ENCODE results near the gene SLC10A3.

The SLC10A3 gene

DNA sequence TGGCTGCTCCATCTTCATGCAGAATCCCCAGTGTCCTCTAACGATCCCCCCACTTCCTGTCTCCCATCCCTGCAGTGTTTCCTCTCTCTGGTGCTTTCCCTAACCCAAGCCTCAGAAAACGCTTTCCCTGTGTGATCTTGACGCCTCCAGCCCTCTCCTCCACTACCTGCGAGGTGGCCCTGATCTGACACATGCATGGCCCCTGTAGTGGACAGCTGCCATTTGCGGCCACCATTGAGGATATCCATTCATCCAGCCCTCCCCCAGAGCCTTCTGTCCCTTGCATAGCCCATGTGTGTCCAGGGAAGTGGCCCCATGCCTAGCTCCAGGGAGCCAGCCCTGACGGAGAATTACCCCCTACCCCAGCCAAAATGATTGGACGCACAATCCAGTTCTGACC, 7.1 kb downstream of the SLC10A3 start:
- no peak for DNase-seq

DNA sequence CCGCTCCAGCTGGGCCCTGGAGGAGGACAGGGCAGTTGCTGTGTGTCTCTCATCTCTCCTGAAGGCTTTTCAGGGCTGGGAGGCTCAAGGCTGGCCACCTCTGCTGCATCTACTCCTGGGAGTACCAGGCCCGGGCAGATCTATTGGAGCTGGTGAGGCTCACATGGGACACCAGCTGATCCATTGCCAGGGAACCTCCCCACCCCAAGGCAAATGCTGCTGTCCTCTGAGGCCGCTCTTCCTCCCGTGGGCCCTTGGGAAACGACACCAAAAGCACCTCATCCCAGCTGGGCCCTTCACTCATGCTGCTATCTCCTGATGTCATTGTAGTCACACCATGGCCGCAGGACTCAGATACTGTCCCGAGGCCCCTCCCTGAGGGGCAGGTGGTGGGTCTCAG, 7.6 kb downstream of the SLC10A3 start:
- DNase-seq: no peak

DNA sequence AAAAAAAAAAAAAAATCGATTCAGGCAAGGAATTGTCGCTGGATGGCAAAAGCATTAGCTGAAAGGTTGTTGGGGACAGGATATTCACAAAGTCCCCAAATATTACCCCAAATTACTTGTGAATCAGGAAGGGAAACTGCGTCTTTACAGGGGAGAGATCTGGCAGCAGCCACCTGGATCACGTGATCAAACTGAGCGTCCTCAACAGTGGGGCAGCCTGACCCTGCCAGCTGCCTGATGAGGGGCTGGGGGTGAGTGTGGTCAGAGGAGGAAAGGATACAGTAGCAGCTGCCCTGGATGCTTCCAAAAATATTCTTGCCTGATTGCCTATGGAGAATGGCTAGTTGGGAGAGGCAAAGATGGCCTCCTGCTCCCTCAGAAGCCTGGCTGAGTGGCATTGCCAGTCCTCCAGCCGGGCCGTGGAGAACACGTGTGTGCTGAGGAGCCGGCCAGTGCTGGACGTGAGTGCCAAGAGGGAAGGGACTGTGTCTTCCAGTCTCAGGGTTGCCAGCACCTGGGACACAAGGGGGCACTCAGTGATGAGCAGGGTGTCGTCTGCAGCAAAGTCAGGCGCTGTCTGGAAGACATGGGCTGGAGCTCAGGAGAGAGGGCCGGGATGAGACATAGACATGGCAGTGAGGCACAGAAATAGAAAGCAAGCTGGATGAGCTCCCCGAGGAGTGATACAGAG, 8.4 kb downstream of the SLC10A3 start:
- no peak for DNase-seq

DNA sequence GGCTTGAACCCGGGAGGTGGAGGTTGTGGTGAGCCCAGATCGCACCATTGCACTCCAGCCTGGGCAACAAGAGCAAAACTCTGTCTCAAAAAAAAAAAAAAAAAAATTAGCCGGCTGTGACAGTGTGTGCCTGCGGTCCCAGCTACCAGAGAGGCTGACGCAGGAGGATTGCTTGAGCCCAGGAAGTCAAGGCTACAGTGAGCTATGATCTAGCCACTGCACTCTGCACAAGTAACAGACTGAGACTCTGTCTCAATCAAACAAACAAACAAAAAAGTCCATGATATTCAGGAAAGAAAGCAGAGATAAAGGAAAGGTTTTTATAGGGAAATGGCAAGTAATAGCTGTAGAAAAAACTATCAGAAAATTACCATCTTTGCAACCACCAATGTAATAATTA, 9.2 kb downstream of the SLC10A3 start:
- DNase-seq: no peak

DNA sequence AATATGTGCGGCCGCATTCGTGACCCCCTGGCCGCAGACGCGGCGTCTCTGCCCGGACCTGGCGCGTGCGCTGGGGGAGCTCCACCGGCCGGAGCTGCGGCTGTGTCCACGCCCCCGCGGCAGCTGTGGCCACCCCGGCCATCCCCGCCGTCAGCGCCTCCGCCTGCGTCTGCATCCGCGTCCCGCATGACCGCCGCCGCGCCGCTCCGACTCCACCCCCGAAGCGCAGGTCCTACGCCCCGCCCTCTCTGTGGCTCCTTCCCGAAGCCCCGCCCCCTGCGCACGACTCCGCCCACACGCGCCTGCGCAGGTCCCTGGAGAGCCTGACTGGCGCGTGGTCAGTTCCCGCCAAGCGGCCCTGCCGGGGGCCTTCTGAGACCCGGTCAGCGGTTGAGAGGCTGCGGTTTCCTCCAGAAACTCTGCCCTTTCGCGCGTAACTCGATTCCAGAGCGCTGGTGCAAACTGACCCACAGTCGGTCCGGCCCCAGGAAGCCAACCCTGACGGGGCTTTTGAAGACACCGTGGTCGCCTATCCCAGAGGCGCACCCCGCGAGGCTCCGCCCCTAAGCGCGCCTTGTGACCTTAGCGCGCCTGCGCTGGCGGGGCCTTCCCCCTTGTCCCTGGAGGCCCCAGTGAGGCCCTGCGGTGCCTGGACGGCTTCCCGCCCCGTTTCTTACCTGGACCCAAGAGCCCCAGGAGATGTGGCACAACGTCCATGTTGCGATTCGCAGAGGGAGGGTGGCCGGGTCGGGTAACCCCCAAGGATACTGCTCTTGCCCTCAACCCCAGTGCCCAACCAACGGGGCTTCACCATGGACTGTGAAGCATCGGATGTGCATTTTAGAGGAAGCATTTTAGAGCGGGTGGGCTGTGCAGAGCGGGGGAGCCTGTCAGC, 11.5 kb downstream of the SLC10A3 start, which contains the start of gene LAGE3:
Gene LAGE3, minus strand, starts transcription at position 554 of the 895 bp plus-strand sequence. Its CDS starts 366 bp downstream, at position 188.
- DNase-seq: peak; percentile 95

DNA sequence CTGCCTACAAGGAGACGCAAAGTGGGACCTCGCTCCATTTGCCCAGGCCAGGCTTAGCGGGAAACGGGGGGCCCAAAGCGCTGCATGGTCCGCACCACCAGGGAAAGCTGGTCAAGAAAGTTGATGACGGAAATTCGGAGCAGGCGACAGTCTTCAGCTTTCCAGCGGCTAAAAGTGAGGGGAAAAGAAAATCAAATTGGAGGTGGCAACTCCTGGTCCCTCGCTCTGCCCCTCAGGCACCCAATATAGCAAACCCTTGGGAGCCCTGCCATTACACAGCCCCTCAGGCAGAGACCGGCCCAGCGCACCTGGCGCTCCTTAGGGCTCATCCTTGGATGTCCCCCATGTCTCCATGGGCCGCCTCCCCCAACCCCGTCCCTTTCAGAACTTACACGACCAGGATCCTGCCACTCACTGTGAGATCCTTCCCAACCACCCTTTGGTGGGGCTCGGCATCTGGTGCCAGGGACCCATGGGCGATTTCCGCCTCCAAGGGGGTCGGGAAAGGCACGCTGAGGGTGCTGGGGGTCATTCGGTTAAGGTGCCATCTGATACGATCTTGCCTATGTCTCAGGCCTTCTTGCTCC, 12.4 kb downstream of the SLC10A3 start:
- DNase-seq: no peak

DNA sequence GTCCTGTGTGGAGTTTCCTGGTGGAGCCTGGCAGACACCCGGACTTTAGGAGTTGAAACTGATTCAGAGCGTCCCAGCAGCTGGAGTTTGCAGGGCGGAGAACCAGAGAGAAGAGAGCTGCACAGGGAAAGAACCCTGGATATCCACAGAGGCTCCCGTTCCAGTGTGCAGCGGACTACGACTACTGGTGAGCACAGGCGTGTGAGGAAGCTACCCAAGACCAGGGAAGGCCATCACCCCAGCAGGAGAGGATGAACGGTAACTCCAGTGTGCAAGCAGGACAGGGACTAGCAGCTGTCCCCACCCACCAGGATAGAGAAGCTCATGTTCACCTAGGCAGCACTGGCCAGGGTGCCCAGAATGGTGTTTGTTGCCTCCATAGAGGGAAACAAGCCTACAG, 13.6 kb downstream of the SLC10A3 start:
- no peak for DNase-seq

DNA sequence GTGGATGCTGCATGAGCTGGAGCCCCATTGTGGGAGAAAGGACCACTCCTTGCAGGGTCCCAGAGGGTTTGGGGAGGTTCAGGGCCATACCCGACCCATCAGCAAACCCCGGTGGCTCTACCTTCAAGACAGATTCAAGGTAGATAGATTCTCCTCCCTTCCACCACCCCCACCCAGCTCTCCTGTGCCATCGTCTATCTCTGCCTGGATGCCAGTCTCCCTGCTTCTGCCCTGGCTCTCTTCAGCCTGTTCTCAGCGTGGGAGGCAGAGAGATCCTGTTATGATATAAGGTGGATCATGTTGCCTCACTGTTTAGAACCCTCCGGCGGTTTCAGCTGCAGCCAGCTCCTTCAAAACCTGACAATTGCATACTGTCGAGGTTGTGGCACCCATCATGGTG, 16.7 kb downstream of the SLC10A3 start:
- DNase-seq: no peak

DNA sequence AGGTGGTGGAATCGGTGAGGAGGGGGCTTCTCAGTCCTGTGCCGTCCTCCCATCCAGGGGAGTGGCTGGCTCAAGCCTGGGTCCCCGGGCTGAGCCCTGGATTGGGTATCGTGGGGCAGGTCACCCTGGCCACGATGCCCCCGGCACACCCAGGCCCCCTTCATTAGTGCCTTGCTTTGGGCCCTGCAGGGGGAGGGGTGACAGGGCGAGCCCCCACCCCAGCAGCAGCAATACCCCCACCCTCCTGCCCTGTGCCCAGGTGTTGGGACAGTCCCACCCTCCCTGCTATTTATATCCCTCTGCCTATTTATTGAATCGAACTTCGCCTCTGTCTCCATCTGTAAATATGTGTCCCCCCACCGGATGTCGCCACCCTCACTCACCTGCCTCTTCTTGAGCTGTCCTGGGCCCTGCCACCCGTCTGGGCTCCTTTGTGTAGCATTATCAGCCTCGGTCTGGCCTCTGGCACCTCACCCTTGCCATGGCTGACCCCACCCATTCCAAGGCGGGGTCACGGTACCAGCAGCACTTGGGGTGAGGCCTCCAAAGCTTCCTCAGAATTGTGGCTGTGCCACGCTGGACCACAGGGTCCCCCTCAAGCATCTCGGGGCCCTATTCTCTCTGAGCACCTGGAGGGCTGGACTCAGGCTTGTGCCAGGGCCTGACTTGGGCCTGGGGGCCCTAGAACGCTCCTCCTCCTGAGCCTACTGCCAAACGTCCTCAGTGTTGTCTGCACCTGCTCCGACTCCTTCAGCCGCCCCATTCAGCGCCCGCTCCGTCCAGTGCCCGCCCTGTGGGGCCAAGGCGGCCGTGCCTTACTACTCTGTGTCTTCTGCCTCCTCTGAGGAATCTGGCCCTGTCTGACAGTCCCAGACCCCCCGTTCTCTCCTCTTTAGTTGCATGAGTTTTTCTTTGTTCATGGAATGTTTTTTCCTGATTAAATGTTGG, 17.5 kb downstream of the SLC10A3 start:
- DNase-seq: no peak

DNA sequence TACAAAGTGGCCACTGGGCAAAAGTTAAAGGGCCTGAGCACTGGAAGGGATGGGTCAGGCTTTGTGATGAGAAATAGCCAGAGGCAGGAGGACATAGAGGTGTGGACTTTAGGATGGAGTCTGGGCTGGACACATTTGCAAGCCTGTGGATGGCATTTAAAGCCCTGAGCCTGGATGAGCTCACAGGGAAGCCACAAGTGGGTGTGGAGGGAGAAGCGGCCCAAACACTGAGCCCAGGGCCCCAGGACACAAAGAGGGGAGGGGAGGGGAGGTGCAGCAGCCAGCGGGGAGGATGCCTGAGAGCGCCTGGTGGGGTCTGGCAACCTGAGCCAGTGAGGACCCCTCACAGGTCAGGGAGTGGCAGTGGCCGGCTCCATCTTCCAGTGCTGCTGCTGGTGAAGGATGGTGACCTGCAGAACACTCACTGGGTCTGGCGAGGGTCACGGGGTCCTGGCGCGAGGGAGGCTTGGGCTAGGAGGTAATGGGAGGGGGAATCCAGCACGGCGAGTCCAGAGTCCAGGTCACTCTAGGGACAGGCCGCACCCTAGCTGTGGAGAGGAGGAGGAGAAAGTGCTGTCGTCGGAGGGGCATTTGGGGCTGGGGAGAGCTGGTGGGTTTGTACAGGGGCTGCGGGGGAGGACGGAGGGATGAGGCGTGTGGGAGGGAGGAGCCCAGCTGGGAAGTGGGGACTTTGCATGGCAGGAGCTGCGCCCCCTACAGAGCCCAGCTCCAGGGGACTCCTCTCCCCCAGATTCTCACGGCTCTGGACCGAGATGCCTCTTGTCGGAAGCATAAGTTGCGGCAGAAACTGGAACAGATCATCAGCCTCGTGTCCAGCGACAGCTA, 18.4 kb downstream of the SLC10A3 start:
- DNase-seq: no peak

DNA sequence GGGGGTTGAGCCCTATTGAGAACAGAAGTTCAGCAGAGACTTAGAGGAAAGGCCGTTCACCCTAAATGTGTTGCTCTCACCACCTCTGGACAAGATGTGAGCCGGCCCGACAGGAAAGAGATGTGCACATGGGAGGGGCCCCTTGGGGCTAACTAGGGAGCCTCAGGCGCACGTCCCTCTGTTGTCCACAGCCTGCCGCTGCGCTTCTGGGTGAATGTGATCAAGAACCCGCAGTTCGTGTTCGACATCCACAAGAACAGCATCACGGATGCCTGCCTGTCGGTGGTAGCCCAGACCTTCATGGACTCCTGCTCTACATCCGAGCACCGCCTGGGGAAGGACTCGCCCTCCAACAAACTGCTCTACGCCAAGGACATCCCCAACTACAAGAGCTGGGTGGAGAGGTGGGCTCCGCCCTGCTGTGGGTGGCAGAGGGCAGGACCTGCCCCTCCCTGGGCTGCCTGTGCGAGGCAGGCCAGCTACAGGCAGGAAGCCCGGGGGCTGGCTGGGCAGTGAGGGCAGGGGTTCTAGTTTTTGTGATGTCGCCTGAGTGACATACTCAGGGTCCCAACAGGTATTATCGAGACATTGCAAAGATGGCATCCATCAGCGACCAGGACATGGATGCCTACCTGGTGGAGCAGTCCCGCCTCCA, 19.4 kb downstream of the SLC10A3 start:
- no peak for DNase-seq

DNA sequence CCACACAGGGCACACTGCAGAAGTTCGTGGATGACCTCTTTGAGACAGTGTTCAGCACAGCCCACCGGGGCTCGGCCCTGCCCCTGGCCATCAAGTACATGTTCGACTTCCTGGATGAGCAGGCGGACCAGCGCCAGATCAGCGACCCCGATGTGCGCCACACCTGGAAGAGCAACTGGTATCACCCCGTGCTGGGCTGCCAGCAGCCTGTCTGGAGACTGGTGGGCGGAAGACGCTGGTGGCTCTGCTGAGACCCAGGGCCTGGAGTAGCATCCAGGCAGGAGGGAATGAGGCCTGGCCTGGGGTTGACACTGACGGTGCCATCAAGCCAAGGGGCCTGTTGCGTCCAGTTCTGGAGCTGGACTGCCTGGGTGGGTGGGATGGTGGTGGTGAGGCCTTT, 20.0 kb downstream of the SLC10A3 start:
- no peak for DNase-seq

DNA sequence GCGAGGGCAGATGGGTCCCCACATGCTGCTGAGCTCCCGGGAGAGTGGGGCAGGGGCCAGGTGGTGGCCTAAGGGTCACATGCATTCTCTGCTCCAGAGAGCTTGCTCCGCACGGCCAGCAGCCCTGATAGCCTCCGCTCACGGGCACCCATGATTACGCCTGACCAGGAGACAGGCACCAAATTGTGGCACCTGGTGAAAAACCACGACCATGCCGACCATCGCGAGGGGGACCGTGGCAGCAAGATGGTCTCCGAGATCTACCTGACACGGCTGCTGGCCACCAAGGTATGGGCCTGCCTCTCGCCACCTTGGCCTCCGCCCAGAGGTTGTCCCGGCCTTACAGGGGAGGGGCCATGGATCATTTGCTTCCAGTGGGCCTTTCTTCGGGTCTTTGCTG, 20.5 kb downstream of the SLC10A3 start:
- no peak for DNase-seq

DNA sequence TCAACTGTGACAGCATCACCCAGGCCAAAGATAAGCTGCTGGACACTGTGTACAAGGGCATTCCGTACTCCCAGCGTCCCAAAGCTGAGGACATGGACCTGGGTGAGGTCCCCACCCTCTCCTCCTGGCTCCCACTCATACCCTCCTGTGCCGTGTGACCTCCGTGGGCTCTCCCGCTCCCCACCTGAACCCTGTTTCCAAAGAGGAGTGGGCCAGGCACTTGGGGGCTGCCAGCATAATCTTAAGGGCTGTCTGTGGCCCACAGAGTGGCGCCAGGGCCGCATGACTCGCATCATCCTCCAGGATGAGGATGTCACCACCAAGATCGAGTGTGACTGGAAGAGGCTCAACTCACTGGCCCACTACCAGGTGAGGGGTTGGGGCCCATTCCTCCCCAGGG, 21.3 kb downstream of the SLC10A3 start:
- no peak for DNase-seq

DNA sequence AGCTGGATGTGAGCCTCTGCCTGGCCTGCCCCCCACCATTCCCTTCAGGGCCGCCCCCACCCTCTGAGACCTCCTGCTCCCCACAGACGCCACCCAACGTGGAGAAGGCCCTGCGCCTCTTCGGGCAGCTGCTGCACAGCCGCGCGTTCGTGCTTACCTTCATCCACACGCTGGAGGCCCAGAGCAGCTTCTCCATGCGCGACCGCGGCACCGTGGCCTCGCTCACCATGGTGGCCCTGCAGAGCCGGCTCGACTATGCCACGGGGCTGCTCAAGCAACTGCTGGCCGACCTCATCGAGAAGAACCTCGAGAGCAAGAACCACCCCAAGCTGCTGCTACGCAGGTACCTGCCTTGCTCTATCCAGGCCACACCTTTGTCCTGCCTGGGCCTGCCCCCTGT, 22.2 kb downstream of the SLC10A3 start:
- no peak for DNase-seq

DNA sequence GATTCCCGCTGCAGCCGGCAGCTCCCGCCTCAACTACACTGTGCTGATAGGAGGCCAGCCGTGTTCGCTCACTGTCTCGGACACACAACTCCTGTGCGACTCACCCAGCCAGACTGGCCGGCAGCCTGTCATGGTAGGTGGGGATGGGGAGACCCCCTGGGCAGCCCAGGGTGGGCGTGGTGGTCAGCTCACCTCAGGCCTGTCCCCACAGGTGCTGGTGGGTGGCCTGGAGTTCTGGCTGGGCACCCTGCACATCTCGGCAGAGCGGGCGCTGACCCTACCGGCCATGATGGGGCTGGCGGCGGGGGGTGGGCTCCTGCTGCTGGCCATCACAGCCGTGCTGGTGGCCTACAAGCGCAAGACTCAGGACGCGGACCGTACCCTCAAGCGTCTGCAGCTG, 22.9 kb downstream of the SLC10A3 start:
- no peak for DNase-seq

DNA sequence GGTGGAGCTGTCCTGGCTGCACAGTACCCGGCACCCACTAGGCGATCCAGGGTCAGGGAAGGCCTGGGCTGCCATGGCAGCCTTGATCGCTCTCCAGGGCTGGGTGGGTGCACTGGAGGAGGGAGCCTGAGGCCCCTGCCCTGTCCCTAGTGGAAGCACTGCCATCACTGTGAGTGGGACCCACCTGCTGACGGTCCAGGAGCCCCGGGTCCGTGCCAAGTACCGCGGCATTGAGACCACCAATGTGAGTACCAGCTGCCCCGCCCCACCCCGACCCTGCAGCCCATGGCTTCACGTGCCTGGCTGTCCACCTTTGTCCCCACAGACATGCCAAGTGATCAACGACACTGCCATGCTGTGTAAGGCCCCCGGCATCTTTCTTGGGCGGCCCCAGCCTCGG, 23.5 kb downstream of the SLC10A3 start:
- DNase-seq: no peak

DNA sequence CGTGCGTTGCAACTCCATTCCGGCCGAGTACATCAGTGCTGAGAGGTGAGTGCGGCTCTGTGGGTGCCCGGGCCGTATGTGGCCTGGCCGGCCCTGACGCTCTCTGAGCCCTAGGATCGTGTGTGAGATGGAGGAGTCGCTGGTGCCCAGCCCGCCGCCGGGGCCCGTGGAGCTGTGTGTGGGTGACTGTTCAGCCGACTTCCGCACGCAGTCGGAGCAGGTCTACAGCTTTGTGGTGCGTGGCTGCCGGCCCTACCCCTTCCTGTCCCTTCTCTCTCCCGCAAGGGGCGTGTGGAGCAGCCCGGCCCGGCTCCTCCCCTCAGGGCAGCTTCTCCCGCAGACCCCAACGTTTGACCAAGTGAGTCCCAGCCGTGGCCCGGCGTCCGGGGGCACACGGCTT, 24.4 kb downstream of the SLC10A3 start:
- DNase-seq: no peak

DNA sequence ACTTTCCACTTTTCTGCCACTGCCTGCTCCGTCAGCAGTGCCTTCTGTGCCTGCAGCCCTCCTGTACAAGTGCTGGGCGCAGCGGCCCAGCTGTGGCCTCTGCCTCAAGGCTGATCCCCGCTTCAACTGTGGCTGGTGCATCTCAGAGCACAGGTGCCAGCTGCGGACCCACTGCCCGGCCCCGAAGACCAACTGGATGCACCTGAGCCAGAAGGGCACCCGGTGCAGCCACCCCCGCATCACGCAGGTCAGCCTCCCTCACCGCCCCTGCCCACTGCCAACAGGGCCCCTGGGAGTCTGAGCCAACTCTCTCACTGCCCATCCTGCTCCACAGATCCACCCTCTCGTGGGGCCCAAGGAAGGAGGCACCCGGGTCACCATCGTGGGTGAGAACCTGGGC, 24.8 kb downstream of the SLC10A3 start:
- DNase-seq: no peak

DNA sequence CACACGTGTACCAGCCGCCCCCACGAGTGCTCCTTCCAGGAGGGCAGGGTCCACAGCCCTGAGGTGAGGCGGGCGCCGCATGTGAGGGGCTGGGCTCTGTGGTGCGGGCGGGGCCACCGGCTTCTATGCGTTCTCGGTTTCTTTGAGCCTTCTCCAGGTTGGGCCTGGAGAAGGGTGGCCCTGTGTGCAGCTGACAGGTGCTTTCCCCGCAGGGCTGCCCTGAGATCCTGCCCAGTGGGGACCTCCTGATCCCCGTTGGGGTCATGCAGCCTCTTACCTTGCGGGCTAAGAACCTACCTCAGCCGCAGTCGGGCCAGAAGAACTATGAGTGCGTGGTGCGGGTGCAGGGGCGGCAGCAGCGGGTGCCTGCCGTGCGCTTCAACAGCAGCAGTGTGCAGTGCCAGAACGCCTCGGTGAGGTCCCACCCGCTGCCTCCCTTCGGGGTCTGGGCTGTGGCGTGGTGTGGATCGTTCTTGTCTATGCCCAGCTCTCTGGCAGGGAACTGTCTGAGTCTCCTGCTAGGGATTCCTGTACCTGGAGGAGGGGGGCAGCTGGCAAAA, 25.5 kb downstream of the SLC10A3 start:
- DNase-seq: no peak

Data from activated CD4-positive, alpha-beta T cell treated with anti-CD3 and anti-CD28 coated beads, Interleukin-2, Interleukin-6, amounts not matched to agents 100 ng/mL and 50 ng/mL, durations not matched to agents 16 hours and 8 hours (primary cell).